DOHH2 (cell line): ENCODE results near the gene C4orf50.

ENCODE experiments used
- EZH2phosphoT487 ChIP-seq: fragments of 200-600 bp; sonication (generic); IDR thresholded peaks from 2 replicates; pipeline ENCODE4 v1.6.1; 2017; ENCODE audit warnings: borderline replicate concordance, mild to moderate bottlenecking, antibody characterized with exemption, low read length, moderate library complexity, mixed read lengths
- TF ChIP-seq, protein P1 (sequence below): fragments of 200-600 bp; sonication (generic); IDR thresholded peaks from one replicate; pipeline ENCODE4 v1.5.1; 2014; ENCODE audit warnings: antibody characterized with exemption, mild to moderate bottlenecking, low read depth, low read length; ENCODE audit not compliant: poor library complexity, severe bottlenecking

DNA sequence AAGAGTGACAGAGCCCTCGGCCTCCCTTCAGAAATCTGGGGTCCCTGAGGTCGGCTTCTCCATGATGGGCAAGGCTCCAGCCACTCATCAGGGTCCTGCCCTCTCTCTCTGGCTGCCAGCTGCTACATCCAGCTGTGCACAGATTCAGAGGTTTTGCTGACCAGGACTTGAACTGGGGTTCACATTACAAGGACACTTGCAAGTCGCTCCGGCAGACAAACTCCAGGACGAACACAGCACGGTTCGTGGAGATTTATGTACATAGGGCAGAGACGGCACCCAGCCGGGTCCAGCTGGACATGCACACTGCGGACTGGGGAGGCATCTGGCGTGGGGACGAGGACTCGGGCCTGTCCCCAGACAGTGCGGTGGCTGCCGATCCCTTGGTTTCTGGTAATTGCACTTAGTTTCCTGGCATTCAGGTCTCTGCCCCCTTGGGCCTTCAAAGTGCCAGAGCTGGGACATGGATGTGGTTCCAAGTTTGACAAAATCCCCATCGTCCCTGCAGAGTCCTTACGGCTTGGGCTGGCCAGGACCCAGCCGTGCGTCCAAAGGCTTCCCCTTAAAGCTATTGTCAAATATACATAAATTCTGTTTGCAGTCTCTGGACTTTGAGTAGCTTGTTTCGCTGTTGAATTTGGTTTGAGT is 6.2 kb upstream of the C4orf50 start:
- TF ChIP-seq, protein P1, sequence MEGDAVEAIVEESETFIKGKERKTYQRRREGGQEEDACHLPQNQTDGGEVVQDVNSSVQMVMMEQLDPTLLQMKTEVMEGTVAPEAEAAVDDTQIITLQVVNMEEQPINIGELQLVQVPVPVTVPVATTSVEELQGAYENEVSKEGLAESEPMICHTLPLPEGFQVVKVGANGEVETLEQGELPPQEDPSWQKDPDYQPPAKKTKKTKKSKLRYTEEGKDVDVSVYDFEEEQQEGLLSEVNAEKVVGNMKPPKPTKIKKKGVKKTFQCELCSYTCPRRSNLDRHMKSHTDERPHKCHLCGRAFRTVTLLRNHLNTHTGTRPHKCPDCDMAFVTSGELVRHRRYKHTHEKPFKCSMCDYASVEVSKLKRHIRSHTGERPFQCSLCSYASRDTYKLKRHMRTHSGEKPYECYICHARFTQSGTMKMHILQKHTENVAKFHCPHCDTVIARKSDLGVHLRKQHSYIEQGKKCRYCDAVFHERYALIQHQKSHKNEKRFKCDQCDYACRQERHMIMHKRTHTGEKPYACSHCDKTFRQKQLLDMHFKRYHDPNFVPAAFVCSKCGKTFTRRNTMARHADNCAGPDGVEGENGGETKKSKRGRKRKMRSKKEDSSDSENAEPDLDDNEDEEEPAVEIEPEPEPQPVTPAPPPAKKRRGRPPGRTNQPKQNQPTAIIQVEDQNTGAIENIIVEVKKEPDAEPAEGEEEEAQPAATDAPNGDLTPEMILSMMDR = no peak
- TF ChIP-seq EZH2phosphoT487 = no peak
